PC-9 (cell line): ENCODE data around the gene TSHZ2. TPM values are rescaled to one million over a fixed set of nuclear protein-coding genes. Genes with fewer than 3 reads are reported as not detected.
A peak's percentile ranks its signal among the peaks of the same experiment; 100 is the strongest.

Experiments
- BruUV-seq: library from RNA; stranded (reverse); fragments of 400-500 nt; replicated peaks from 2 replicates; lab custom pipeline; 2021; lab: Mats Ljungman, UMichigan
- CTCF ChIA-PET: fragments of 300-600 bp; sonication (Branson Sonifier 250); formaldehyde crosslinking; loops from one replicate; lab custom pipeline; 2022; ENCODE audit warnings: antibody characterized with exemption; lab: Charles Lee
- POLR2A ChIA-PET: fragments of 300-600 bp; sonication (Branson Sonifier 250); formaldehyde crosslinking; loops from one replicate; lab custom pipeline; 2022; ENCODE audit warnings: antibody characterized with exemption; ENCODE audit not compliant: unreplicated experiment; lab: Charles Lee
- DNase-seq, 2 experiments: peaks; one replicate each; pipeline versions ENCODE4 v3.0.0 to v3.0.0-alpha.2; 2015 to 2022; ENCODE audit warnings: mixed read lengths in 1 of 2
- H2AFZ ChIP-seq: fragments of 200-600 bp; sonication (generic); 2 replicates; pipeline ENCODE4 v1.8.1; 2017; ENCODE audit warnings: antibody characterized with exemption
- H3F3A ChIP-seq: fragments of 200-600 bp; sonication (generic); 2 replicates; pipeline ENCODE4 v1.8.1; 2017; ENCODE audit warnings: antibody characterized with exemption, mild to moderate bottlenecking, low read depth; ENCODE audit not compliant: insufficient read depth
- H3K27ac ChIP-seq: fragments of 200-600 bp; sonication (generic); 2 replicates; pipeline ENCODE4 v1.6.1; 2016; ENCODE audit warnings: mixed run types
- H3K27me3 ChIP-seq: fragments of 200-600 bp; sonication (generic); 2 replicates; pipeline ENCODE4 v1.6.1; 2016; ENCODE audit warnings: low read depth, mixed run types; ENCODE audit not compliant: insufficient read depth
- H3K36me3 ChIP-seq: fragments of 200-600 bp; sonication (generic); 2 replicates; pipeline ENCODE4 v1.6.1; 2016; ENCODE audit warnings: low read depth, mixed run types
- H3K4me1 ChIP-seq: fragments of 200-600 bp; sonication (generic); replicated peaks from 2 replicates; pipeline ENCODE4 v1.6.1; 2016; ENCODE audit warnings: mixed run types; ENCODE audit not compliant: insufficient read depth
- H3K4me2 ChIP-seq: fragments of 200-600 bp; sonication (generic); 2 replicates; pipeline ENCODE4 v1.6.1; 2017; ENCODE audit warnings: mixed run types
- H3K4me3 ChIP-seq: fragments of 200-600 bp; sonication (generic); 2 replicates; pipeline ENCODE4 v1.6.1; 2016; ENCODE audit warnings: mixed run types
- H3K79me2 ChIP-seq: fragments of 200-600 bp; sonication (generic); 2 replicates; pipeline ENCODE4 v1.6.1; 2017; ENCODE audit warnings: low read depth, mixed run types
- H3K9me2 ChIP-seq: fragments of 200-600 bp; sonication (generic); 2 replicates; pipeline ENCODE4 v1.8.1; 2017; ENCODE audit warnings: mild to moderate bottlenecking; ENCODE audit not compliant: insufficient read depth
- H3K9me3 ChIP-seq: fragments of 200-600 bp; sonication (generic); 2 replicates; pipeline ENCODE4 v1.8.1; 2016; ENCODE audit warnings: low read depth; ENCODE audit not compliant: insufficient read depth
- H4K20me1 ChIP-seq: fragments of 200-600 bp; sonication (generic); 2 replicates; pipeline ENCODE4 v1.8.1; 2017; ENCODE audit not compliant: insufficient read depth
- CTCF ChIP-seq: fragments of 200-600 bp; sonication (generic); conservative IDR thresholded peaks from 2 replicates; pipeline ENCODE4 v1.6.1; 2017; ENCODE audit warnings: mixed run types, antibody characterized with exemption, mild to moderate bottlenecking, moderate library complexity
- EZH2 ChIP-seq: fragments of 200-600 bp; sonication (generic); IDR thresholded peaks from 2 replicates; pipeline ENCODE4 v1.8.0; 2017; ENCODE audit warnings: antibody characterized with exemption, low read depth
- intact Hi-C: fragments of 100-400 bp; cut with micrococcal nuclease; formaldehyde crosslinking; loops from one replicate; pipeline ENCODE4 v1.10.0; 2022; ENCODE audit not compliant: unreplicated experiment
- total RNA-seq: library from RNA; stranded (reverse); gene quantifications from 2 replicates; pipeline ENCODE4 v1.2.3, GENCODE V29; 2021

TSHZ2 gene
- total RNA-seq, 1 experiment from 2014 or later = not detected

- Histone ChIP-seq H3K79me2 (no peaks in the 10 kb centered on the region), H3K4me2 (no peak overlapping the region), H2AFZ (no peak overlapping the region), H3K27ac (no peak overlapping the region), H3K9me3 (no peaks in the 10 kb centered on the region), H3K4me1 (no peaks in the 10 kb centered on the region), H3K36me3 (no peaks in the 10 kb centered on the region), H3K27me3 (peaks cover 72% of the 10 kb centered on the region), H3F3A (no peaks in the 10 kb centered on the region), H4K20me1 (no peaks in the 10 kb centered on the region), H3K9me2 (no peaks in the 10 kb centered on the region), H3K4me3 (no peak overlapping the region)
- POLR2A ChIA-PET = no interaction called here
- intact Hi-C loops = no loop called here
- CTCF ChIA-PET = no interaction called here
- TF ChIP-seq EZH2 = no peak
- no peak for TF ChIP-seq CTCF
- DNase-seq = peak in 1 of 2 experiments; percentile 16
- BruUV-seq = no TSS peak
Observed at GRCh38 chr20:53312957-53313356, 340.8 kb downstream of the TSHZ2 start.

- BruUV-seq = no TSS peak
Observed at GRCh38 chr20:53316206-53316937, 344.2 kb downstream of the TSHZ2 start.

DNA sequence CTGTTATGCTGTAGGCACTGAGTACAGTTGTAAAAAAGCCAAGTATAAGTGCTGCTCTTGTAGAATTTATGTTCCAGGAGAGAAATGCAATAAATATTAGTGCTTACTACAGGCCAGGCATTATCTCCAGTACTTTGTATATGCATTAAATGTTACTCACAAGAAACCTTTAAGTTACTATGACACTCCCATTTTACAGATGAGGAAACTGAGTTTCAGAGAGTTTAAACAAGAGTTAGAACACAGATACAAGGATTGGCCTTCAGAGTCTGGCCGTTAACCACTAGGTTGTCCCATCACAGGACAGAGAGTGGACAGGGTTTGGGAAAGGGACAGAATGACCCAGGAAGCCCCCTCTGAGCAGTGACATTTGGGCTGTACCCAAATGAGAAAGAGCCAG, 347.0 kb downstream of the TSHZ2 start:
- Histone ChIP-seq H3K79me2 (no peaks in the 10 kb centered on the region), H3F3A (no peaks in the 10 kb centered on the region), H3K27ac (no peak overlapping the region), H3K4me2 (no peak overlapping the region), H3K4me1 (no peaks in the 10 kb centered on the region), H3K9me2 (no peaks in the 10 kb centered on the region; the same call in 1 of the 2 replicates), H4K20me1 (no peaks in the 10 kb centered on the region), H2AFZ (no peak overlapping the region), H3K36me3 (no peaks in the 10 kb centered on the region), H3K4me3 (no peak overlapping the region), H3K27me3 (peaks cover 44% of the 10 kb centered on the region), H3K9me3 (no peaks in the 10 kb centered on the region)
- CTCF ChIA-PET = no interaction called here
- intact Hi-C loops = no loop called here
- POLR2A ChIA-PET = no interaction called here
- DNase-seq = no peak
- TF ChIP-seq CTCF (no peak), EZH2 (no peak)
- no TSS peak for BruUV-seq

More at GRCh38 chr20:53316206-53316937, 344.2 kb downstream of the TSHZ2 start:
- Histone ChIP-seq H3K79me2 (no peaks in the 10 kb centered on the region), H3K4me3 (no peak overlapping the region), H3K4me1 (no peaks in the 10 kb centered on the region), H3K9me2 (no peaks in the 10 kb centered on the region; the same call in 1 of the 2 replicates), H3K36me3 (no peaks in the 10 kb centered on the region), H3K27me3 (peaks cover 46% of the 10 kb centered on the region), H3K27ac (no peak overlapping the region), H3F3A (no peaks in the 10 kb centered on the region), H2AFZ (no peak overlapping the region), H3K9me3 (no peaks in the 10 kb centered on the region), H3K4me2 (no peak overlapping the region), H4K20me1 (no peaks in the 10 kb centered on the region)
- ChIA-PET CTCF (no interaction called here), POLR2A (no interaction called here)
- no peak for DNase-seq
- intact Hi-C loops = no loop called here
- TF ChIP-seq CTCF (no peak), EZH2 (no peak)
